RPMI7951 (cell line): ENCODE results near the gene SEC14L5. TPM values are rescaled to one million over a fixed set of nuclear protein-coding genes. Genes with fewer than 3 reads are reported as not detected.

Experiments used
- DNase-seq: peaks from one replicate; pipeline ENCODE4 v3.0.0-alpha.2; 2012; ENCODE audit warnings: low read depth
- total RNA-seq: library from RNA; depleted of rRNA; stranded (reverse); fragments of >200 nt; shearing (Covaris generic); gene quantifications from 2 replicates; pipeline ENCODE4 v1.2.3, GENCODE V29; 2014

SEC14L5 gene
- total RNA-seq, 1 experiment from 2014 or later, result not detected

- DNase-seq, result no peak
Observed at GRCh38 chr16:5012887-5013286, 54.8 kb downstream of the SEC14L5 start.

DNA sequence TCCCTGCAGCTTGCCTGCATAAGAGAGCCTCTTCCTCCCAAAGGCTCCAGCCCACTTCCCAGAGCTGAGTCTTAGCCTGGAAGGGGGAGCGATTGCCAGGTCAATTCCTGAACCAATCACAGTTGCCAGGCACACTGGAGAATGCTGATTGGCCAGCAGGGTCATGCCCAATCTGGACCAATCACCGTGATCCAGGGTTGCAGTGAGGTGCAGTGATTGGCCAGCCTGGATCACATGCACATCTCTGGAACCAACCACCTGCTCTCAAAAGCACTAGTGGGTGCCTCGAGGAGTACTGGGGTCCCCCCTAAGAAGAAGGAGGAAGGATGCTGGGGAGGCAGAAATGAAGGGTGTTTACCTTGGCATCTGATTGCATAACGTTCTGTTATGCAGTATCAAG lies 57.2 kb downstream of the SEC14L5 start:
- DNase-seq, result no peak

DNA sequence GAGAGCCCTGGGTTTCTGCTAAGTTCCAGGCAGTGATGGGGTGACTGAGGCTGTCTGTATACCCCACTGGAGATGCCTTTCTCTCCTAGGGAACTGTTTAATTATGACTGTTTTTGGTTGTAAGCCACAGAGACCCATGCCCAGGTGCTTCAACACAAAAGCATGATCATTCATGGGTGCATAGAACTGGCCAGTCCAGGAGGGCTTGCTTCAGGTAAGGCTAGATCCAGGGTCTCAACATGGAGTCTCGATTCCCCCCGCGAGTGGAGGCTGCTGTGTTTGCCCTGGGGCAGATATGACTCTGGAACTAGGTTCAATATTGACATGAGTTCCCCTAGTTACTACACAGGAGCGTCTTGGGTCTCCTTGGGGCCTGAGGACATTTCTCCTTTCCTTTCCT lies 57.8 kb downstream of the SEC14L5 start:
- DNase-seq, result no peak

DNA sequence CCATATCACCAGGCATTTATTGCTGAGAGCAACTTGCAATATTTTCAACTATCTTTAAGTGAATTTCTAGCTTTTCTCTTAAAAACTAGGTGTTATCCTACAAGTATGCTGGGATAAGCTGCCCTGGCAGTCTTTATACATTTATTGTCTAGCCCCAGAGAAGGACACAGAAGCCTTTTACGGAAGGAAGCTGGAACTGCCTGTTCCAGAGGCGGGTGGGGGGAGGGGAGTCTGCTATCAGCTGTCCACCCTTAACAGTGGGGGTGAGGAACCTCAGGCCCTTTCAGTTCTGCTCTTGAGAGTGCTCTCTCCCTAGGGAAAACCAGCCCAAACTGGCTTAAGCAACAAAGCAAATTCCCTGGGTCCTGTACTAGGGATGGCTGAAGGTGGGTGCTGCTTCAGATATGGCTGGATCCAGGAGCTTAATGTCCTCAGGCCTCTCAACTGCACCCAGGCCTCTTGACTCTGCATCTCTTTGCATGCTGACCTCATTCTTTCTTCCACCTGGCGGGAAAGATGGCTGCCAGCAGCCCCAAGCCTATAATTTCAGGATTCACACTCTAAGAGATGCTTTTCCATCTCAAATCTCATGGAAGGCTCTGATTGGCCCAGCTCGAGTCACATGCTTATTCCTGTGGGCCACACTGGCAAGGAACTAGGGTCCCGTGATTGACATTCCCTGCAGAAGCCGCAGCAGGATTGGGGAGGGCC lies 59.0 kb downstream of the SEC14L5 start:
- no peak for DNase-seq

DNA sequence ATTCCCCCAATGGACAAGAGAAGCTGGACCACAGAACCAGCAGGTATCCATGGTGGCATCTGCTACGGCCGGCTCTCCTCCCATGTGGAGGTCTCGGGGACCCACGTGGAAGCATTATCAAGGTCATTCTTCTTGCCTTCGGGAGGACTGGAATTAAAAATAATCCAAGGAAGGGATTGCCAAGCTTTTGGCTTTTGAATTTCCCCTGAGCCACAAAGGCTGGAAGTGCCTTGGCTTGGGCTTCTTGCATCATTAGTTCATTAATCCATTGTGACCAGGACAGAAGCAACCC lies 59.5 kb downstream of the SEC14L5 start:
- no peak for DNase-seq

DNA sequence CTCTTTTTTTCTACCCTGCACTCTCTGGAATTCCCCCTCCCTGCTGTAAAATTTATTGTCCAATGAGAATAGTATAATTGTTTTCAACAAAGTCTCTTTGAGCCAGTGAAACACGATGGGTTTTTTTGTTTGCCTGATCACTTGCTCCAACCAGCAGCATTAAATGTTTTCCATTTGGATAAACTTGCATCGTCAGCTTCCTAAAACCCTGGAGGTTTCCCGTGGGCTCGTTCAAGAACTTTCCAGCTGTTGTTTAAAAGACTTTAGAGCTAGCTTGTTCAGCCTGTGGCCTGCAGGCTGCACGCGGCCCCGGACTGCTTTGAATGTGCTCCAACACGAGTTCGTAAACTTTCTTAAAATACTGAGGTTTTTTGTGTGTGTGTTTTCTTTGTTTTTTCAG lies 60.7 kb downstream of the SEC14L5 start:
- no peak for DNase-seq

DNA sequence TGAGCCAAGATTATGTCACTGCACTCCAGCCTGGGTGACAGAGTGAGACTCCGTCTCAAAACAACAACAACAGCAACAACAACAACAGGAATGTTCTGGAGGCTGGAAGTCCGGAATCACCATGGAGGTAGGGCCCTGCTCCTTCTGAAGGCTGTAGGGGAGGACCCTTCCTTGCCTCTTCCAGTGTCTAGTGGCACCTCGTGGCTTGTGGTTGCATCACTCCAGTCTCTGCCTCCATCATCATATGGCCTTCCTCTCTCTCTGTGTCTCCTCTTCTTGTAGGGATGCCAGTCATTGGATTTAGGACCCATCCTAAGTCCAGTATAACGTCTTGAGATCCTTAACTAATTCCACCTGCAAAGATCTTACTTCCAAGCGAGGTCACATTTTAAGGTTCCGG lies 61.6 kb downstream of the SEC14L5 start:
- DNase-seq, result no peak

DNA sequence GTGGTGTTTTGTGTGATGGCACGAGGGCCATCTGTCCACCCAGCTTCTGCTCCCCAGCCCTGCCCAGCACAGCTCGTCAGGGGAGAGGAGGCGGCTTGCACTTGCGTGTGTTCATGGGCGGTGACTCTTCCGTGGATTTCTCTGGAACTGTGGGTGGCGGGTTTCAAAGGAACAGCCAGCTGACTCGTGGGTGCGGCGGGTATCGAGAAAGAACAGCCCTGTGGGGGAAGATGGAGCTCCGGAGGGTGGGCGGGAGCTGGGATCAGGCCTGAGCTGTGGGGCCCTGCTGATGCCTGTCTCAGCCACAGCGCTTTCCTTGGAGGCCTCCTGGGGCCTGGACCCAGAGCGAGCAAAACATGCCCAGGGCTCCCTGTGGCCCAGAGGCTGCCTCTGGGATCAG lies 62.4 kb downstream of the SEC14L5 start:
- no peak for DNase-seq

GRCh38 chr16:5022521-5022920 lies 64.4 kb downstream of the SEC14L5 start:
- no peak for DNase-seq

DNA sequence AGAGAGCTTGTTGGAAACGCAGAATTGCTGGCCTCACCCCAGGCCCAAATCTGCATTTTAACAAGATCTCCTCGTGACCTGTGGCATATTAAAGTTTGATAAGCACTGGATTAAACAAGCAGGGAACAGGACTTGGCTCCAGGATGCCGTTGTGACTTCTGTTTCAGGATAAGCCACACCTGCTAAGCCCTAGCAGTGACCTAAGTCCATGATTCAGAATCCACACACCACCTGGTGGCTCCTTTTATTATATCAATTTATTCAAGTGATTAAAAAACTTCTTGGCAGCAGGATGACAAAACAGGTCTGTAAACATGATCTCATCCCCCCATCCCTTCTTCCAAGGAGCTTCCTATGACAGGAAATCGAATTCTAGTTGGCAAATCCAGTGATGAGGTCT lies 66.5 kb downstream of the SEC14L5 start:
- peak; percentile 17 for DNase-seq

- no peak for DNase-seq
Observed at GRCh38 chr16:5025171-5025632, 67.1 kb downstream of the SEC14L5 start.

- DNase-seq, result no peak
Observed at GRCh38 chr16:5026664-5027063, 68.5 kb downstream of the SEC14L5 start.

GRCh38 chr16:5027086-5027485 lies 69.0 kb downstream of the SEC14L5 start:
- DNase-seq, result no peak

DNA sequence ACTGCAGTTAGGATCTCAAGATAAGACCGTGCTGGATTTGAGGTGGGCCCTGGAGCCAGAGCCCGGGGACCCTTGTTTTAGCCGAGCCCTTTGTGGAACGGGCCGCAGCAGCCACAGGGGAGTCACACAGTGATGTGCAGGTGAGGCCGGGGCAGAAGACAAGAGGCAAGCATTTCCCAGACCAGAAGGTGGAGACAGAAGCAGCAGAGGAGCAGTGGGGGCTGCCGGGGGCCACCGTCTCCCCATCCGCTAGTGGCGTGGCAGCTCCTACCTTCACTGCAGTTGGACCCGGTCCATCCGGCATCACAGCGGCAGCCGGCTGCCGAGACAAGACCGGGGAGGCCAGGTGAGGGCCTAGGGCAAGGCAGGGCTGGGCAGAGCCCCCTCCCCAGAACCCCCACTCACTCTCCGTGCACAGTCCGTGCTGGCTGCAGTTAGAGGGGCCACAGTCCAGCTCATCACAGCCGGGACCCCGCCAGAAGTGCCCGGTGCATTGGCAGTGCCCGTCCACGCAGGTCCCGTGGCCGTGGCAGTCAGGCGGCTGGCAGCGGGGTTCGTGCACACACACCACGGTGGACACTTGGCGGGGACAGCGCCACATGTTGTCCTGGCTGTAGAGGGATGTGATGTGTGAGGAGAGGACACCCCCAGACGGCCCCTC lies 69.6 kb downstream of the SEC14L5 start:
- DNase-seq, result no peak

- DNase-seq, result no peak
Observed at GRCh38 chr16:5028950-5029475, 70.9 kb downstream of the SEC14L5 start.

GRCh38 chr16:5030251-5030870 lies 72.2 kb downstream of the SEC14L5 start:
- no peak for DNase-seq

DNA sequence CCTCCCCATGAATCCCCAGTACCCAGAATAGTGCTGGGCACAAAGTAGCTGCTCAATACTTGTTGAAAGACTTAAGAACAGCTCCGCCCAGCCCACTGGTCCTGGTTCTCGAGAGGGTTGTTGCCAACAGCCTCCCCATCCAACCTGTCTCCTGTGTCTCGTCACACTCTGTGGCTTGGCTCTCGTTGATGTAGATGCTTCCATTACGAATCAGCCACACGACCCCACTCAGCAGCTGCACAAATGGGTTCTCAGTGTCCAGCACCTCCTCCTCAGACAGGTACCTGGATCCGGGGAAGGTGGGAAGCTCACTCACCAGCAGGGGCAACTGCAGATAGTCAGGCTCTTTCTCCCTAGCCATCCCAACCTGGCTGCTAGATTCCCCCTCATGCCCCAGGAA lies 73.5 kb downstream of the SEC14L5 start:
- no peak for DNase-seq

- DNase-seq, result no peak
Observed at GRCh38 chr16:5032748-5033167, 74.6 kb downstream of the SEC14L5 start.

GRCh38 chr16:5033256-5034166 lies 75.4 kb downstream of the SEC14L5 start, which contains the start of gene NAGPA:
Gene NAGPA (minus strand): TSS chr16:5033935. CDS start chr16:5033914, 21 bp downstream.
- peak; percentile 78 for DNase-seq

DNA sequence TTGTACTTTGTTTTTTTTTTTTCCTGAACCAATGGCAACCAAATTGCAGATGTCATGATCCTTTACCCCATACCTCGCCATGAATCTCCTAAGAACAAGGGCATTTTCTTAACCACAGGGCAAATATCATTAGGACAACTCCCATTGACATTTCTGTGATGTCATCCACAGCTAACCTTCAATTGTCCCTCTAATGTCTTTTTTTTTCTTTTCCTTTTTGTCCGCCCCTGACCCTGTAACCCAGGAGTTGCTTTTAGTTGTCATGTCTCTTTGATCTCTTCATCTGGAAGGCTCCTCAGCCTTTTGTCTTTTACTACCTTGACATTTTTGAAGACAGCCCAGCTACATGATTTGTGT lies 76.0 kb downstream of the SEC14L5 start:
- DNase-seq, result no peak

GRCh38 chr16:5035909-5036227 lies 77.7 kb downstream of the SEC14L5 start:
- DNase-seq, result no peak
